ENCODE data around the gene STK36.

The STK36 gene

GRCh38 chr2:218719457-218719856, 47.6 kb downstream of the STK36 start:
- no peak for DNase-seq (ENCODE audit: low spot score)

DNA sequence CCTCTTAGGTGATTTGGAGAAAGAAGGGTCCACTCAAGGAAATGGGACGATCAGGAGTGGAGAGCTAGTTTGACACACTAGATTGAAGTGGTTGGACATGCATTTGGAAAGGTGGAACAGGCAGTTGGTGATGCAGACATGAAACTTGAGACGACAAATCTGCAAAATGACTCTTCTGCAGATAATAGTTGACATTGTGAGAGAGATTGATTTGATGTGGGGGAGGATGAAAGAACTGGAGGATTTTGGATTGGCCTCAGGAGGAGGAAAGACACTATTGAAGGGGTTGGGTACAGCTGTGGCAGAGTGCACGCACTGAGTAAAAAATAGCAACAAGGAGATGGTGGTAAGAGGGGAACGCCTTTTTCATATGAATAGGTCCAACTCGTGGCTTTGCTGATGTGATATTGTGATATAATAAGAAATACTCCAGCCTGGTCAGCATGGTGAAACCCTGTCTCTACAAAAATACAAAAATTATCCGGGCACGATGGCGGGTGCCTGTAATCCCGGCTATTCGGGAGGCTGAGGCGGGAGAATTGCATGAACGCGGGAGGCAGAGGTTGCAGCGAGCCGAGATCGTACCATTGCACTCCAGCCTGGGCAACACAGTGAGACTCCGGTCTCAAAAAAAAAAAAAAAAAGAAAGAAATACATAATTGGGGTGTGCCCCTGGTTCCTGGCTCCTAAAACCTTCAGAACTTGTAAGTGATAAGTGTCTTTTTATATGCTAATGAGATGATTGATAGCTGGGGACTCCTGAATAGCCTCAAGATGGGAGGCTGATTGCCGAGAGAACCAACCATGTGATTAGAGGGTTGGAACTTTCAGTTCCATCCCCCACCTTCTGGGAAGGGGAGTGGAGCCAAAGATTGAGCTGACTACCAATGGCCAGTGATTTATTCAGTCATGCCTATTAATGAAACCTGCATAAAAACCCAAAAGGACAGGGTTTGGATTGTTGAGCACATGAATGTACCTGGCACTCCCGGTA, 48.5 kb downstream of the STK36 start:
- no peak for DNase-seq (ENCODE audit: low spot score)

- no peak for DNase-seq (ENCODE audit: low spot score)
Measured at GRCh38 chr2:218721488-218721887, 49.6 kb downstream of the STK36 start.

GRCh38 chr2:218721934-218722333, 50.0 kb downstream of the STK36 start:
- no peak for DNase-seq (ENCODE audit: low spot score)

GRCh38 chr2:218722419-218722818, 50.5 kb downstream of the STK36 start:
- DNase-seq (ENCODE audit: low spot score): no peak

- DNase-seq (ENCODE audit: low spot score): no peak
Measured at GRCh38 chr2:218722876-218723785, 51.2 kb downstream of the STK36 start.

- DNase-seq (ENCODE audit: low spot score): no peak
Measured at GRCh38 chr2:218726004-218726574, 54.2 kb downstream of the STK36 start.

- DNase-seq (ENCODE audit: low spot score): no peak
Measured at GRCh38 chr2:218727502-218728165, 55.7 kb downstream of the STK36 start.

GRCh38 chr2:218729640-218730039, 57.8 kb downstream of the STK36 start:
- DNase-seq (ENCODE audit: low spot score): no peak

DNA sequence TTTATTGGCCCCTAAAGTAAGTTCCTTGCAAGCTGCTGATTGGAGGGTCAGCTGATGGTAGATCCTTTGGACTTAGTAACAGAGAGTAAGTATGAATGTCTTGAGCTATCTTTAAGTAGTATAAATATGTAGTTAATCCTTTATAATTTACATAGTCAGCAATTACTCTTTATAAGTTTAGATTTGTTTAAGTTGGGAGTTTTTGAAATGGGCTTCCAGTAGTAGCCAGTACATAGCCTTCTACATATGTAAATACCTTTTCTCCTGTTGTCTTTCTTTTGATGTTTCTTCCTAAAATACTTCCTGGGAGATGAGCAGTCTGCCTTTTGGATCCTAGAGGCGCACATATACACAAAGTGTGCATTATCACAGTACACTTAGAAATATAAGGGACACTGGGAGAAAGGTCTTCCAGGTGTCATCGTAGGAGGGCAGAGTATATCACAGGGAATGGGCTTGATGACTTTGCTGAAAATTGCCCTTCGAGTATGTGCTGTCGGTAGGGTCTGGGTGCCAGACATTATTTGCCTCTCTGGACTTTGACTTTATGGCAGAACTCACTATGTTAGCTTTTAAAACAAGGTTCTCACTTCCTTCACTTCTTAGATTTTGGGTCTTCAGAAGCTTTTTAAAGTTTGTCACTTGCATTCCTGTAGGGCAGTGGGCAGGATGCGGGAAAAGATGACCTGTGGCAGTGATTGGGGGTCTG, 60.3 kb downstream of the STK36 start:
- DNase-seq (ENCODE audit: low spot score): no peak

DNA sequence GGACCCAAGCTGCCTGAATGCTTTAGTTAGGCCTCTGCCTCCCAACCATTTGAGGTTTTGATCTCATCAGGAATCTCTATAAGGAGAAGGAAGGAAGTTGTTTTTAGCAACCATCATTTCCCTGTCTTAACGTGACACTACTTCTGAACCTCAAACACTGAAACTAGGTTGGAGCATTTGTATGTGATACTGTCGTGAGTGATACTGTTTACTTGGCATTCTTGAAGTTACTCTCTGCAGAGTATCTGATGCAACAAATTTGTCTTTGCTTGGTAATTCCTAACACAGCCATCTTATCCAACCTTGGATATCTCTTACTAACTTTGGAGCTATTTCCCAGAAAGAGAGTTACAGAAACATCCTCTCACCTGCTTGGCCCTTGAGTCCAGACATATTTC, 60.9 kb downstream of the STK36 start:
- no peak for DNase-seq (ENCODE audit: low spot score)

- DNase-seq (ENCODE audit: low spot score): peak; percentile 53
Measured at GRCh38 chr2:218733171-218734021, 61.5 kb downstream of the STK36 start.

DNA sequence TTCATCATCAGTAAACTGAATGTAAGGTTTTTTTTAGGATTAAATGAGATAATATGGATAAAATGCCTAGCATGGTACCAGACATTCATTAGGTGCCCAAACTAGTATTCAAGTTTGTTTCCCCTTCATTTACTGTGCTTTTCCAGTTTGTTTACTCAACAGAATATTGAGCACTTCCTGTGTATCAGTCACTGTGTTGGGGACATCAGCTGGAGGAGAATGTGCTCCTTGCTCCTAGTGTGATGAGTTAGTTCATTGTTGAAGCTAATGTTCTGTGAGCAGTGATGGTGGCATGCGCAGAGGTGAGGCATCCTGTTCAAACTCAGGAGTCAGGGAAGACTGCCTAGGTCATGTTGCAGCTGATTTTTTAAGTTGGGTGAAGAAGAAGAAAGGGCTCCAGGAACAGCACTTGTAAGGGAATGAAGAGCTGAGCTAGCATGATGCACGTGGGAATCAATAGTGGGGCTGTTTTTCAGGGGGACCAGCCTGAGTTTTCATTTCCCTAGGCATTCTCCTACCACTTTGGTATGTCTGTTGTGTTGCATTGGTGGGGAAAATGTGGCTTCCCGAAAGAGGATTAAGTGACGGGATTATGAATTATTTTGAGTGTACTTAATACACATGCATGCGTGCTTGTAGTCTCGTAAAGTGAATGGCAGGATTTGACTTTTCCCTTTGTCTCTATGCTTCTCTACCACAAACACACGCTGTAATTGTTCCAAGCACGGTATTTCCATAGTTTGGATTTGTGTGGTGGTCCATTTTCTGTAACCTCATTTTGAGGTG, 62.5 kb downstream of the STK36 start:
- DNase-seq (ENCODE audit: low spot score): no peak

DNA sequence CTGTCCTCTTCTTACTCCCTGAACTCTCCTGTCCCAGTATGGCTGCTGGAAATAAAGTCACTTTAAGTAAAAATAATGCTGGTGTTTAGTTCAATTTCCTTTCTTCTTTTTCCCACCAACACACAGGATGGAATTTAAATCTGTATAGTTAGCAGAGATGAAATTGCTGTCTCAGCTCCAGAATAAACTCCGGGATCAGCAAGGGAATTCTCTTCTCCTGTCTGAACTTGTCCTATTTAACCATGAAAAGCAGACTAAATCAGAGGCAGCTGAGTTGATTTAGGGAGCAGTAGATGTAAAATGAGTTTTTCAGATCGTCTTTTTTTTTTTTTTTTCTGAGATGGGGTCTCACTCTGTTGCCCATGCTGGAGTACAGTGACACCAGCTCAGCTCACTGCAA, 64.6 kb downstream of the STK36 start:
- no peak for DNase-seq (ENCODE audit: low spot score)

GRCh38 chr2:218743068-218743467, 71.2 kb downstream of the STK36 start:
- DNase-seq (ENCODE audit: low spot score): no peak

DNA sequence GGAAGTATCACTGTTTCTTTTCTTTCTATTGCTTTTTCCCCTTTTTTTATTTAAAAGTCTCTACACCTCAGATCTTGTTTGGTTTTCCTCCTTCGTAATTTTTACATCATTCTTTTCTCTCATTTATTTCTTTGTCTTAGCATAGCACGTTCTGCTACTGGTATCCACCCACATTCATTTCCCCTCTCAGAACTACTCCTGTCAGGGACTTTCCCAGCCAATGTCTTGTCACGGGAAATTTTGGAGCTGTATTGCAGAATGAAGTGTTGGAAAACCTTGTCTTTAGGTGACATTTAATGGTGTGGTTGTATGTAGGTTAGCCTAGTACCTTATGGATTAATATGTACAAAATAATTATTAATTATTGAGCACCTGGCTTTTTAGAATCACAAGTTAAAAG, 72.7 kb downstream of the STK36 start:
- no peak for DNase-seq (ENCODE audit: low spot score)

DNA sequence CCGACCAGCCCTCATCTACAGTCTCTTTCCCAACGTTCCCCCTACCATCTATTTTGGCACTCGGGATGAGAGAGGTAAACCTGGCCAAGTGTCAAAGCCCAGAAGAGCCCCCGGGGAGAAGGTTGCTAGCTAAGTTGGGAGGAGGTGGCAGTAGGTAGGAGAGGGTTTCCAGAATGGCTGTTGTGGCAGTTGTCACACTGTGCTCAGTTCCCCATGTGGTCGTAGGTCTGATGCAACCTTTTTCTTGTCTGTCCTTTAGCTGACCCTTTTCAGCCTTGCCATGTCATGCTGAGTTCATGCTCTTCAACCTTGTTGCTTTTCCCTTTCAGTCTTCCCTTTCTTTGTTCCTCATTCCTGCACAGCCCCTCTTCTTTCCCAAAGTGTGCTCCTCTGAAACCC, 73.3 kb downstream of the STK36 start:
- DNase-seq (ENCODE audit: low spot score): no peak

GRCh38 chr2:218745559-218746469, 73.9 kb downstream of the STK36 start:
- no peak for DNase-seq (ENCODE audit: low spot score)

DNA sequence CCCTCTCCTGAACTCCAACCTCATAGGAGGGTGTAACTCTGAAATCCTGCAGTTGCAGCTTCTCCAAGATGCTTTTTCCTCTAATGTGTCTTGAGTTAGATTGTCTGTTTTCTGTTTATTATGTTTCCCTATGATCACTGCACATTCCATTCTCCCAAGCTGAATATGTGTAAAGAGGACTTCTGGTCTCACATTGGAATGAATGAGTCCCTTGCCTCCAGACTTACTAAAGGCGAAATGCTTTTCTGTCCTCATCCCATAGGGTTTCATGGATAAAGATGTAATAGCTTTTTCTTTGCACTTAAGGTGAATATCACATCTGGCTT, 74.5 kb downstream of the STK36 start:
- no peak for DNase-seq (ENCODE audit: low spot score)

Measured in activated CD4-positive, alpha-beta T cell treated with anti-CD3 and anti-CD28 coated beads, Interleukin-2, Interleukin-4, amounts not matched to agents 100 ng/mL and 50 ng/mL, durations not matched to agents 16 hours and 8 hours (primary cell).